H1 (cell line): ENCODE measurements around the gene BRINP3. TPM values are rescaled to one million over a fixed set of nuclear protein-coding genes. Genes with fewer than 3 reads are reported as not detected.

Source experiments
- CTCF ChIA-PET: fragments of 300-600 bp; sonication (Branson Sonifier 250); formaldehyde crosslinking; loops from one replicate; lab custom pipeline; 2021; ENCODE audit not compliant: partially characterized antibody; lab: Charles Lee
- POLR2A ChIA-PET: fragments of 300-600 bp; sonication (Branson Sonifier 250); formaldehyde crosslinking; loops from one replicate; lab custom pipeline; 2021; ENCODE audit warnings: inconsistent platforms; ENCODE audit not compliant: partially characterized antibody; lab: Charles Lee
- DNase-seq, 2 experiments: peaks; one replicate each; pipeline versions ENCODE4 v3.0.0 to v3.0.0-alpha.2; 2010 to 2022; ENCODE audit warnings: low spot score in 2 of 2, low read depth in 1 of 2, mixed read lengths in 1 of 2
- FAIRE-seq: peaks from 2 replicates; lab custom pipeline; 2011; peaks lifted over from hg19 to GRCh38; lab: Jason Lieb, UNC
- H2AFZ ChIP-seq: 2 replicates; pipeline ENCODE4 v1.8.1; 2012; ENCODE audit warnings: low read length, inconsistent platforms
- H2AK5ac ChIP-seq: 2 replicates; pipeline ENCODE4 v1.6.1; 2013; ENCODE audit warnings: low read depth, low read length
- H2BK120ac ChIP-seq: replicated peaks from 2 replicates; pipeline ENCODE3; 2013; ENCODE audit warnings: low read depth, low read length, inconsistent platforms
- H2BK12ac ChIP-seq: 2 replicates; pipeline ENCODE4 v1.6.1; 2013; ENCODE audit warnings: low read depth, low read length
- H2BK15ac ChIP-seq: 2 replicates; pipeline ENCODE4 v1.6.1; 2013; ENCODE audit warnings: low read length
- H2BK20ac ChIP-seq: 2 replicates; pipeline ENCODE4 v1.6.1; 2013; ENCODE audit warnings: low read length
- H2BK5ac ChIP-seq: 2 replicates; pipeline ENCODE4 v1.6.1; 2013; ENCODE audit warnings: low read depth, low read length
- H3K14ac ChIP-seq: 2 replicates; pipeline ENCODE4 v1.6.1; 2013; ENCODE audit warnings: inconsistent platforms; ENCODE audit not compliant: insufficient read length
- H3K18ac ChIP-seq: 2 replicates; pipeline ENCODE4 v1.6.1; 2013; ENCODE audit warnings: low read length; ENCODE audit errors: extremely low read depth
- H3K23ac ChIP-seq: 2 replicates; pipeline ENCODE4 v1.6.1; 2013; ENCODE audit warnings: inconsistent platforms; ENCODE audit not compliant: insufficient read length
- H3K23me2 ChIP-seq: 2 replicates; pipeline ENCODE4 v1.6.1; 2013; ENCODE audit warnings: low read depth, low read length
- H3K27ac ChIP-seq: 2 replicates; pipeline ENCODE4 v1.6.1; 2011; ENCODE audit warnings: low read depth, low read length, inconsistent platforms
- H3K27me3 ChIP-seq, 4 experiments: replicated peaks in 1 of 4; 1 replicate in 1 of 4; 2 replicates in 3 of 4; pipeline versions ENCODE4 v1.6.1 to v1.8.1; 2011 to 2013; ENCODE audit warnings: low read length in 3 of 4, mild to moderate bottlenecking in 3 of 4, inconsistent platforms in 2 of 4, mixed read lengths in 2 of 4, moderate library complexity in 1 of 4; ENCODE audit not compliant: control insufficient read depth in 3 of 4, insufficient read depth in 3 of 4; ENCODE audit errors: extremely low read depth in 1 of 4
- H3K36me3 ChIP-seq, 4 experiments: 2 replicates each; pipeline versions ENCODE4 v1.6.1 to v1.8.1; 2011 to 2013; ENCODE audit warnings: mild to moderate bottlenecking in 4 of 4, low read length in 3 of 4, moderate library complexity in 2 of 4, control low read depth in 1 of 4, inconsistent platforms in 1 of 4; ENCODE audit not compliant: insufficient read depth in 4 of 4, control insufficient read depth in 2 of 4
- H3K4ac ChIP-seq: replicated peaks from 2 replicates; pipeline ENCODE3; 2013; ENCODE audit warnings: low read length, low read depth, mixed read lengths, inconsistent platforms; ENCODE audit not compliant: insufficient read length
- H3K4me1 ChIP-seq, 4 experiments: replicated peaks in 1 of 4; 1 replicate in 1 of 4; 2 replicates in 3 of 4; pipeline versions ENCODE4 v1.6.1 to v1.8.1; 2011 to 2013; ENCODE audit warnings: low read length in 3 of 4, inconsistent platforms in 2 of 4, mixed read lengths in 1 of 4; ENCODE audit not compliant: insufficient read depth in 4 of 4, control insufficient read depth in 3 of 4
- H3K4me2 ChIP-seq, 2 experiments: 2 replicates each; pipeline versions ENCODE4 v1.6.1 to v1.8.1; 2011 to 2013; ENCODE audit warnings: low read depth in 2 of 2, low read length in 2 of 2, control low read depth in 1 of 2, inconsistent platforms in 1 of 2, mild to moderate bottlenecking in 1 of 2; ENCODE audit not compliant: insufficient read depth in 1 of 2
- H3K4me3 ChIP-seq, 4 experiments: fragments of 200-600, 300-600 bp in 1 of 4; sonication (generic), shearing (Covaris generic), sonication (Bioruptor Twin) in 1 of 4; 2 replicates each; pipeline versions ENCODE4 v1.5.1 to v1.8.1; 2011 to 2016; ENCODE audit warnings: low read length in 4 of 4, low read depth in 3 of 4, control low read depth in 2 of 4, inconsistent platforms in 2 of 4, mild to moderate bottlenecking in 2 of 4, mixed read lengths in 1 of 4, moderate library complexity in 1 of 4; ENCODE audit not compliant: insufficient read depth in 2 of 4; ENCODE audit errors: extremely low read depth in 1 of 4
- H3K56ac ChIP-seq: replicated peaks from 2 replicates; pipeline ENCODE3; 2013; ENCODE audit warnings: low read depth, mild to moderate bottlenecking, mixed read lengths, low read length, inconsistent platforms; ENCODE audit not compliant: insufficient read length
- H3K79me1 ChIP-seq: 2 replicates; pipeline ENCODE4 v1.6.1; 2013; ENCODE audit warnings: low read depth, low read length, control low read depth
- H3K79me2 ChIP-seq, 2 experiments: 2 replicates each; pipeline versions ENCODE4 v1.6.1 to v1.8.1; 2012 to 2013; ENCODE audit warnings: low read length in 2 of 2, mild to moderate bottlenecking in 2 of 2, inconsistent platforms in 1 of 2; ENCODE audit not compliant: insufficient read depth in 2 of 2, control insufficient read depth in 1 of 2
- H3K9ac ChIP-seq, 4 experiments: replicated peaks in 1 of 4; 1 replicate in 1 of 4; 2 replicates in 3 of 4; pipeline versions ENCODE4 v1.6.1 to v1.8.1; 2011 to 2013; ENCODE audit warnings: low read depth in 3 of 4, low read length in 3 of 4, control low read depth in 2 of 4, mild to moderate bottlenecking in 2 of 4, moderate library complexity in 2 of 4, inconsistent platforms in 1 of 4; ENCODE audit errors: extremely low read depth in 1 of 4
- H3K9me3 ChIP-seq, 2 experiments: 2 replicates each; pipeline versions ENCODE4 v1.6.1 to v1.8.1; 2012 to 2013; ENCODE audit warnings: mild to moderate bottlenecking in 2 of 2, moderate library complexity in 2 of 2, control low read depth in 1 of 2, inconsistent platforms in 1 of 2, low read depth in 1 of 2, low read length in 1 of 2, mixed read lengths in 1 of 2; ENCODE audit not compliant: insufficient read depth in 2 of 2
- H4K20me1 ChIP-seq, 2 experiments: replicated peaks in 1 of 2; 2 replicates each; pipeline versions ENCODE3 to v1.8.1; 2011 to 2013; ENCODE audit warnings: inconsistent platforms in 2 of 2, low read length in 2 of 2, mild to moderate bottlenecking in 1 of 2; ENCODE audit not compliant: insufficient read depth in 2 of 2, control insufficient read depth in 1 of 2
- H4K5ac ChIP-seq: 2 replicates; pipeline ENCODE4 v1.6.1; 2013; ENCODE audit warnings: low read length, low read depth, mixed read lengths, inconsistent platforms; ENCODE audit not compliant: insufficient read length
- H4K8ac ChIP-seq: 2 replicates; pipeline ENCODE4 v1.8.0; 2013; ENCODE audit warnings: mild to moderate bottlenecking, moderate library complexity, low read length, inconsistent platforms; ENCODE audit not compliant: insufficient read depth; ENCODE audit errors: extremely low read depth
- H4K91ac ChIP-seq: replicated peaks from 2 replicates; pipeline ENCODE3; 2013; ENCODE audit warnings: low read length, mixed read lengths, inconsistent platforms; ENCODE audit not compliant: insufficient read length
- EP300 ChIP-seq, 2 experiments: IDR thresholded peaks; 1 replicate in 1 of 2; 2 replicates in 1 of 2; pipeline ENCODE4 v1.6.1; 2011 to 2012; ENCODE audit warnings: low read depth in 2 of 2, low read length in 2 of 2, mild to moderate bottlenecking in 2 of 2, borderline replicate concordance in 1 of 2, inconsistent platforms in 1 of 2, moderate library complexity in 1 of 2
- FOSL1 ChIP-seq: IDR thresholded peaks from 2 replicates; pipeline ENCODE4 v1.6.1; 2011; ENCODE audit warnings: mild to moderate bottlenecking, low read depth, low read length, moderate library complexity; ENCODE audit not compliant: insufficient read depth
- GTF2F1 ChIP-seq: IDR thresholded peaks from 2 replicates; pipeline ENCODE4 v1.6.1; 2012; ENCODE audit warnings: low read depth, low read length, improper control_type of control experiment, borderline replicate concordance
- JUND ChIP-seq: IDR thresholded peaks from 2 replicates; pipeline ENCODE4 v1.6.1; 2011; ENCODE audit warnings: mild to moderate bottlenecking, improper control_type of control experiment, low read length
- RAD21 ChIP-seq, 2 experiments: IDR thresholded peaks in 1 of 2; conservative IDR thresholded peaks in 1 of 2; 2 replicates each; pipeline ENCODE4 v1.6.1; 2011; ENCODE audit warnings: low read depth in 2 of 2, low read length in 2 of 2, improper control_type of control experiment in 1 of 2, inconsistent platforms in 1 of 2, mild to moderate bottlenecking in 1 of 2, moderate library complexity in 1 of 2
- RXRA ChIP-seq: IDR thresholded peaks from 2 replicates; pipeline ENCODE4 v1.6.1; 2011; ENCODE audit warnings: low read depth, mild to moderate bottlenecking, low read length, moderate library complexity; ENCODE audit not compliant: insufficient read depth
- TCF12 ChIP-seq: IDR thresholded peaks from 2 replicates; pipeline ENCODE4 v1.6.1; 2011; ENCODE audit warnings: low read depth, mild to moderate bottlenecking, low read length
- WGBS, 2 experiments: shearing (Covaris generic) in 1 of 2; methylation state at CpG; one replicate each; pipeline versions ENCODE4 v1.1.6 to v1.1.7; 2013 to 2015; ENCODE audit warnings: low lambda C conversion rate in 2 of 2, mixed read lengths in 2 of 2, inconsistent platforms in 1 of 2, low coverage in 1 of 2, missing lambda C conversion rate in 1 of 2; ENCODE audit not compliant: insufficient replicate concordance in 2 of 2, insufficient coverage in 1 of 2, insufficient read length in 1 of 2; ENCODE audit errors: extremely low coverage in 1 of 2, missing lambda C conversion rate in 1 of 2; 5-methylcytosine and 5-hydroxymethylcytosine counted together
- polyA plus RNA-seq, 7 experiments: library from polyadenylated mRNA; depleted of rRNA in 3 of 7; stranded (reverse) in 5 of 7; unstranded in 2 of 7; fragments of >200 nt in 5 of 7; fragments of 200-250 nt in 2 of 7; gene quantifications; 1 replicate in 5 of 7; 2 replicates in 1 of 7; 4 replicates in 1 of 7; pipeline versions ENCODE4 v1.2.1 to v1.2.3, GENCODE V29; 2011 to 2013; ENCODE audit warnings: missing spikeins in 2 of 7, mixed read lengths in 2 of 7
- total RNA-seq: library from RNA; stranded (reverse); fragmentation: NEBNext Ultra II Directional; extraction: Animal tissue kit (Norgen Biotek cat#: 25700); gene quantifications from 2 replicates; pipeline ENCODE4 v1.2.1, GENCODE V29; 2021

BRINP3 gene
- total and polyA plus RNA-seq, 2 of the 8 experiments (the other 6 are each of a cell fraction or from before 2014, with no cell fraction given), result not detected

DNA sequence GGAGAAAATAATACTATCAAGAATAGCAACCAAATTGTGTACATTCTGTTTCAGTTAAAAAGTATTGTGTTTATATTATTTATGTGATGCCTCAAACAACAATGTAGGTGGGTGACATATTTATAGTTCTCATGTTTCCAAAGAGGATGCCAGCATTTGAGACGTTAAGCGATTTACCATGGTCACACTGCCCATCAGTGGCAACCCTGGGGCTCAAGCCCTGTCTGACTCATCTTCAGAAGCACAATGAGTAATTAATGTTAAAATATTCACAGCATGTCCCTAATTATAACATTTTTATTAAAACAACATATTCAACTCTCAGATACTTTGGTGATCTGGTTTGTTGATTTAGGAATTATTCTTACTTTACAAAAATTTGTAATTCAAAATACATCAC lies 409.4 kb downstream of the BRINP3 start:
- no peak overlapping the region for H3K9ac ChIP-seq
- no peak overlapping the region for H2BK120ac ChIP-seq
- no peak overlapping the region for H3K14ac ChIP-seq
- no peak overlapping the region for H2BK5ac ChIP-seq
- H4K91ac ChIP-seq, result no peak overlapping the region
- no peak for TF ChIP-seq GTF2F1
- no peak for TF ChIP-seq FOSL1
- TF ChIP-seq JUND, result no peak
- no peak for TF ChIP-seq RXRA
- no peak for TF ChIP-seq EP300 (IDR thresholded peaks at IDR 0.05; ENCODE audit: borderline replicate concordance in 1 of 2, low read depth in 2 of 2, low read length in 2 of 2)
- no peak for TF ChIP-seq TCF12
- no peak for TF ChIP-seq RAD21 (IDR thresholded peaks at IDR 0.05 in 1 of 2, conservative IDR thresholded peaks at IDR 0.05 in 1 of 2; ENCODE audit: low read depth in 2 of 2, low read length in 2 of 2)
- no peak for DNase-seq
- H3K23me2 ChIP-seq, result no peaks in the 10 kb centered on the region
- no peaks in the 10 kb centered on the region for H3K27me3 ChIP-seq
- ChIA-PET POLR2A (no interaction called here), CTCF (interaction anchor here (1.0 to 3.4 kb wide), 2 partner anchors 17 to 209 kb away, joined by 3 to 17 read pairs; no protein-coding TSS in a partner anchor)
- H3K4ac ChIP-seq, result no peak overlapping the region
- no peak overlapping the region for H2AFZ ChIP-seq
- no peaks in the 10 kb centered on the region for H4K20me1 ChIP-seq
- H2BK20ac ChIP-seq, result no peak overlapping the region
- H3K27ac ChIP-seq, result no peak overlapping the region
- H3K4me1 ChIP-seq, result no peaks in the 10 kb centered on the region
- no peak overlapping the region for H3K4me3 ChIP-seq
- no peak overlapping the region for H2BK12ac ChIP-seq
- H3K56ac ChIP-seq, result no peak overlapping the region
- no peak overlapping the region for H2AK5ac ChIP-seq
- H4K8ac ChIP-seq, result no peak overlapping the region
- H3K36me3 ChIP-seq, result no peaks in the 10 kb centered on the region
- no peaks in the 10 kb centered on the region for H3K79me1 ChIP-seq
- no peak overlapping the region for H3K18ac ChIP-seq
- H2BK15ac ChIP-seq, result no peak overlapping the region
- H4K5ac ChIP-seq, result no peak overlapping the region
- WGBS, 2 experiments, result 67% methylated on average over 2 of the region's 2 CpGs; no CpG with 5 or more reads in 1 of the 2 experiments
- H3K79me2 ChIP-seq, result no peaks in the 10 kb centered on the region
- H3K23ac ChIP-seq, result no peak overlapping the region
- no peak for FAIRE-seq
- H3K4me2 ChIP-seq, result no peak overlapping the region
- H3K9me3 ChIP-seq, result no peaks in the 10 kb centered on the region
